Immature natural killer cell (primary cell): ENCODE data around the gene NR6A1. TPM values are rescaled to one million over a fixed set of nuclear protein-coding genes. Genes with fewer than 3 reads are reported as not detected.
"Not testable (repeated sequence)": the region's sequence is repeated elsewhere in the genome, so short reads cannot be mapped to it uniquely, and the experiment has no call there.

Experiments
- DNase-seq, 3 donors: peaks; one replicate each; pipeline ENCODE4 v3.0.0; 2022; ENCODE audit warnings: mixed read lengths in 1 of 3
- H3K27ac Mint-ChIP-seq, 6 donors: one replicate each; pipeline ENCODE4 v1.8.0; 2020; ENCODE audit warnings: mixed read lengths in 6 of 6, mild to moderate bottlenecking in 5 of 6, inconsistent platforms in 4 of 6, moderate library complexity in 3 of 6
- H3K27me3 Mint-ChIP-seq, 3 donors: one replicate each; pipeline ENCODE4 v1.8.0; 2020 to 2021; ENCODE audit warnings: low read depth in 3 of 3, mild to moderate bottlenecking in 3 of 3, mixed read lengths in 3 of 3, moderate library complexity in 3 of 3, inconsistent platforms in 1 of 3
- H3K36me3 Mint-ChIP-seq, 3 donors: one replicate each; pipeline ENCODE4 v1.8.0; 2020; ENCODE audit warnings: mixed read lengths in 3 of 3, inconsistent platforms in 2 of 3, mild to moderate bottlenecking in 2 of 3
- H3K4me1 Mint-ChIP-seq, 2 donors: one replicate each; pipeline ENCODE4 v1.8.0; 2020; ENCODE audit warnings: inconsistent platforms in 2 of 2, mild to moderate bottlenecking in 2 of 2, mixed read lengths in 2 of 2, moderate library complexity in 1 of 2
- H3K4me3 Mint-ChIP-seq, 5 donors: one replicate each; pipeline ENCODE4 v1.8.0; 2020; ENCODE audit warnings: mild to moderate bottlenecking in 5 of 5, mixed read lengths in 5 of 5, inconsistent platforms in 3 of 5, moderate library complexity in 3 of 5
- H3K9me3 Mint-ChIP-seq, 6 donors: one replicate each; pipeline ENCODE4 v1.8.0; 2020; ENCODE audit warnings: mild to moderate bottlenecking in 6 of 6, mixed read lengths in 6 of 6, inconsistent platforms in 4 of 6, moderate library complexity in 3 of 6
- polyA plus RNA-seq, 3 donors: library from polyadenylated mRNA; unstranded; fragments of 300-500 nt; fragmentation: Illumina TruSeq; gene quantifications; one replicate each; pipeline ENCODE4 v1.2.3, GENCODE V29; 2021

NR6A1 gene
- polyA plus RNA-seq, 3 donors from 2014 or later = not detected

DNA sequence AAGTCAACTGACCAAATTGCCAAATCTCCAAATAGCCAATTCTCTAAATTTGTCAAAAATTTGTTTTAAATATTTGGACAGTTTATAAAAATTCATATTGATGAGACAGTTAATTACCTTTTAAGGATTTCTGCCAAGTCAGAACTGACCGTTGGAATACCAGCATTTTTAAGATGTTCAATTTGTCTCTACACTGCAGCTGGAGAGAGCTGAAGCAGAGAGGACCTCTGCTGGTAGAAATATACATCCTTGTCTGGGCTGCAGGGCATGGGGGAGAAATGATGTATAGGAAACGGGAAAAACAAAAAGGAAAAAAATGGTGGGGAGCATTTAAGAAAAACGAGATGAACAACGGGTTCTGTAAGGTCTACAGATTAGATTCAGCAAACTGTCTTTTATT is 16.8 kb downstream of the NR6A1 start:
- Mint-ChIP-seq H3K9me3 (no peaks in the 10 kb centered on the region), H3K4me3 (no peak overlapping the region), H3K27ac (no peak overlapping the region), H3K27me3 (peaks cover 0 to 22% (median 14%) of the 10 kb centered on the region in 3 donors), H3K4me1 (no peaks in the 10 kb centered on the region), H3K36me3 (no peaks in the 10 kb centered on the region)
- no peak for DNase-seq

DNA sequence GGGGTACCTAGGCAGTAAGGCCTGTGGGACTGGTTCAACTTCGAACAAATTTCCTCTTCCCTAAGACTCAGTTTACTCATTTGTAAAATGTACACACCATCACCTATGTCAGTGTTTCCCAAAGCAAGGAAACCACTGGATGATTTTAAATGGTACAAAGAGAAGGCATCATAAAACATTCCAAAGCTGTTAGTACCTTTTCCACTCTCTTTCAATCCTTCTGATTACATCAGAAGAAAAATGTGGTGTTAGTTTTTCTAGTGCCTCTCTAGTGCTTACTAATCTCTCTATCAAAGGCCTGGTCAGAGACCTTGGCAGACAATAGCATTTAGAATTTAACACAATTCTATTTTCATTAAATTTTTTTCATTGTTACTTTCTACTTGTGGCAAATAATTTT is 18.1 kb downstream of the NR6A1 start:
- no peak overlapping the region for H3K4me3 Mint-ChIP-seq
- H3K36me3 Mint-ChIP-seq = no peaks in the 10 kb centered on the region
- no peaks in the 10 kb centered on the region for H3K9me3 Mint-ChIP-seq
- DNase-seq = no peak
- peaks cover 0 to 22% (median 10%) of the 10 kb centered on the region in 3 donors for H3K27me3 Mint-ChIP-seq
- H3K4me1 Mint-ChIP-seq = no peaks in the 10 kb centered on the region
- no peak overlapping the region for H3K27ac Mint-ChIP-seq

DNA sequence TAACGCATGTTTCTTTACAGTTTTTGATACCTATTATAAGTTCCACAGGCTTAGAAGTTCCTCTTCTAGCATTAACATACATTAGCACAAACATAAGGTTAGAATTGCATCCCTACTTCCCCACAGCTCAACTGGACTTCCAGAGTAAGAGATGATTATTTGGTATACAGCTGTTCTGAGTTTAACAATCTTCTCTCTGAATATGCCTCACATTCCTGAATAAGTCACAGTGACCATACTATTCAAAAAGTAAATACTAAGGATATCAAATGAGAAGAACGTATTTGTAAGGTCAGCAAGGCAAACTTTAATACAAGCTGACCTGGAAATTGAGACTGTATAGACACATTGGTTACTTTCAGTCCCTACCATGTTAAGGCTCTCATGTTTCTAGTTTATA is 21.3 kb downstream of the NR6A1 start:
- H3K4me1 Mint-ChIP-seq = no peaks in the 10 kb centered on the region
- no peaks in the 10 kb centered on the region for H3K36me3 Mint-ChIP-seq
- no peak for DNase-seq
- H3K27ac Mint-ChIP-seq = no peak overlapping the region
- no peak overlapping the region for H3K4me3 Mint-ChIP-seq
- peaks cover 0 to 8% (median 5%) of the 10 kb centered on the region in 3 donors for H3K27me3 Mint-ChIP-seq
- no peaks in the 10 kb centered on the region for H3K9me3 Mint-ChIP-seq

DNA sequence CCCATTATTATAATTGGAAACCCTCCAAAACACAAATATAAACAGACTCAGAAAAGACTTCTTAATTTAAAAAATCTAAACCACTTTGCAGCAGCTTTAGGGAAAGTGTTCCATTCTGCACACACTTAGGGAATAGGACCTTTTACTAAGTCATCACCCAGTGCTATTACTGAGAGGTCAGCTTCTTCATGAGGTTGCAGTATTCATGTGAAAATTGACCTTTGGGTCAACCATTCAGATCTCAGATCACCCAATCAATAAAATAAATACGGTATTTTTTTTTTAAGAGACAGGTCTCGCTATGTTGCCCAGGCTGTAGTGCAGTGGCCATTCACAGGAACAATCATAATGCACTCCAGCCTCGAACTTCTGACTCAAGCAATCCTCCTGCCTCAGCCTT is 21.8 kb downstream of the NR6A1 start:
- no peaks in the 10 kb centered on the region for H3K4me1 Mint-ChIP-seq
- no peaks in the 10 kb centered on the region for H3K9me3 Mint-ChIP-seq
- no peak overlapping the region for H3K27ac Mint-ChIP-seq
- no peak for DNase-seq
- H3K27me3 Mint-ChIP-seq = peaks cover 0 to 7% (median 3%) of the 10 kb centered on the region in 3 donors
- no peak overlapping the region for H3K4me3 Mint-ChIP-seq
- no peaks in the 10 kb centered on the region for H3K36me3 Mint-ChIP-seq

DNA sequence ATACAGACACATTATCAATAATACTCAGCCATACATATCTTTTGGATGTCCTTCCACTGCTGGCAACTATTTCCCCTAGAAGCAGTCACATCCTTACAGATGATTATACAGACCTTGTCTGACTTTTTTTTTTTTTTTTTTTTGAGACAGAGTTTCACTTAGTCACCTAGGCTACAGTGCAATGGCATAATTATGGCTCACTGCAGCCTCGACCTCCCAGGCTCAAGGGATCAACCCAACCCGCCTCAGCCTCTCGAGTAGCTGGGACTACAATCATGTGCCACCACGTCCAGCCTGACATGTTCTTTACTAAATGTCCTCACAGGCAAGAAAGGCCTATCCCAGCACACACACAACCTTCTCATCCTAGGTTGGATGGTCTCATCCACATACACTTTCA is 24.0 kb downstream of the NR6A1 start:
- no peak overlapping the region for H3K4me3 Mint-ChIP-seq
- H3K27me3 Mint-ChIP-seq = peaks cover 0 to 4% (median 0%) of the 10 kb centered on the region in 3 donors
- H3K36me3 Mint-ChIP-seq = no peaks in the 10 kb centered on the region
- DNase-seq = no peak
- no peak overlapping the region for H3K27ac Mint-ChIP-seq
- H3K4me1 Mint-ChIP-seq = no peaks in the 10 kb centered on the region
- no peaks in the 10 kb centered on the region for H3K9me3 Mint-ChIP-seq

DNA sequence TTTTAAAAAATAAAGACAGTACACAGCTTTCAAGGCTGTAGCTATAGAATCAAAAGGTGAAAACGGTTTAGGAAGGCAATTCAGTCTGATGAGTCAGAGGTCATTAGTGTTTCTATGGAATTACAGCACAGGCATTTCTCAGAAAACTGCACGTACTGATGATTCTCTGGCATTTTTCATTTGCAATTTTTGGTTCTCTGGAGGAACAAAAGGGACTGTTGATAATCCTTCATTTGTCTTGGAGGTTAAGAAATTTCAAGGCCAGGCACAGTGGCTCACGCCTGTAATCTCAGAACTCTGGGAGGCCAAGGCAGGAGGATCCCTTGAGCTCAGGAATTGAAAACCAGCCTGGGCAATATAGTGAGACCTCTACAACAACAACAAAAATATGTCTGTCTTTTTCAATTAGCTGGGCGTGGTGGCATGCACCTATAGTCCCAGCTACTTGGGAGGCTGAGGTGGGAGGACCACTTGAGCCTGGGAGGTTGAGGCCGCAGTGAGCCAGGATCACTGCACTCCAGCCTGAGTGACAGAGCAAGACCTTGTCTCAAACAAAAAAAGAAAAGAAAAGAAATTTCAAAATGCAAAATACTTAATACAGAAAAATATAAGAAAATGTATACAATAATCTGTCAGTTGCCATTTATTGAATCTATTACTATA is 27.3 kb downstream of the NR6A1 start:
- Mint-ChIP-seq H3K36me3 (no peaks in the 10 kb centered on the region), H3K4me1 (no peaks in the 10 kb centered on the region), H3K27me3 (peaks cover 0 to 2% (median 2%) of the 10 kb centered on the region in 3 donors), H3K4me3 (no peak overlapping the region), H3K27ac (no peak overlapping the region), H3K9me3 (no peaks in the 10 kb centered on the region)
- DNase-seq = no peak

DNA sequence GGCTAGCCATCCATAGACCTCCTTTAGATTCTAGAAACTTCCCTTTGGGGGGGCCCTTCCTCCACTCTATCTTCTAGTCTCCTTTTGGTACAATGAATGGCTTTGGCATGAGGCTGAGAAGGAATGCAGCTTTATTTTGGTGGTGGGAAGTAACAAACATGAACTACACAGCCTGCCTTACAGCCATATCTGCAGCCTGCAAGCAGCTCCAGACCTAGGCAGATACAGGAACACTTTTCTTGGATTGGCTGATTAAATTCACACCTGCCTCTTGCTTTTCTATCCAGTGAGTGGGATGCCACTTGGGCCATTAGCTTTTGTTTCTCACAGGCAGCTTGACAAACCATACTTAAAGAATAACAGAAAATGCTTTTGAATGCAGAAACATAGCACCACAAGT is 28.2 kb downstream of the NR6A1 start:
- no peaks in the 10 kb centered on the region for H3K9me3 Mint-ChIP-seq
- no peaks in the 10 kb centered on the region for H3K4me1 Mint-ChIP-seq
- H3K27ac Mint-ChIP-seq = no peak overlapping the region

DNA sequence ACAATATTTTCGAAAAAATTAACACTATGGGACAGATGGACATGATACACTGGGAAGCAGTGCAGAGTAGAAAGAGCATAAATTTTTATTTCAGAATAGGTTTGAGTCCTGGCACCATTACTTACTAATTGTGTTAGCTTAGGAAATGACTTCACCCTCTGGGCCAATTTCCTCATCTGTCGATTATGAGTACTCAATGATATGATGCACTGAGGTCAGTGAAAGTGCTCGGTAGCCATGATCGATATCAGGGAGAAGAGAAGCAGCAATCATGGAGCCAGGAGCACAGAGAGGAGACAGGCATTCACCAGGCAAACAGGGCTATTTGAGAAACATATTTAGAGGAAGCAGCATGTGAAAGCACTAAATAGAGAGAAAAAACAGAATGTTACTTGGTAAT is 29.4 kb downstream of the NR6A1 start:
- Mint-ChIP-seq H3K9me3 (no peaks in the 10 kb centered on the region), H3K4me1 (no peaks in the 10 kb centered on the region), H3K4me3 (no peak overlapping the region)

More for the DNA sequence above, 28.2 kb downstream of the NR6A1 start:
- Mint-ChIP-seq H3K4me3 (no peak overlapping the region), H3K27me3 (peaks cover 0 to 2% (median 2%) of the 10 kb centered on the region in 3 donors), H3K36me3 (no peaks in the 10 kb centered on the region)
- no peak for DNase-seq

DNA sequence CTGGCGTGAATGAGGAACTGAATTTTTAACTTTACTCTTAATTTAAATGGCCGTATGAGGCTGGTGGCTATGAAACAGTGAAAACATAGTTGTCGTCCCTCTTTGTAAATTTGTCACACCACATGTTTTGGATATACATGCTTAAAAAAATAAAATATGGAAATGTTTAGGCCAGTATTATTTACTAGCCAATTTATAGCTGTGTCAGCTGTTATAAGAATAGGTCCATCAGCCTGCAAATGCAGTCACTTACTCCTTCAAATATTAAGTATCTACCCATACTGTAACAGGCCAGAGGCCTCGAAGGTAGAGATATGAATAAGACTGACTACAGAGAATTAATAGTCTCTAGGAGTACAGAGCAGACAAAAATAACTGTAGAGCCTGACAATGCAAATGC is 30.0 kb downstream of the NR6A1 start:
- DNase-seq = no peak

More for the DNA sequence above, 29.4 kb downstream of the NR6A1 start:
- peaks cover 0 to 6% (median 2%) of the 10 kb centered on the region in 3 donors for H3K27me3 Mint-ChIP-seq
- no peaks in the 10 kb centered on the region for H3K36me3 Mint-ChIP-seq
- DNase-seq = no peak
- no peak overlapping the region for H3K27ac Mint-ChIP-seq

DNA sequence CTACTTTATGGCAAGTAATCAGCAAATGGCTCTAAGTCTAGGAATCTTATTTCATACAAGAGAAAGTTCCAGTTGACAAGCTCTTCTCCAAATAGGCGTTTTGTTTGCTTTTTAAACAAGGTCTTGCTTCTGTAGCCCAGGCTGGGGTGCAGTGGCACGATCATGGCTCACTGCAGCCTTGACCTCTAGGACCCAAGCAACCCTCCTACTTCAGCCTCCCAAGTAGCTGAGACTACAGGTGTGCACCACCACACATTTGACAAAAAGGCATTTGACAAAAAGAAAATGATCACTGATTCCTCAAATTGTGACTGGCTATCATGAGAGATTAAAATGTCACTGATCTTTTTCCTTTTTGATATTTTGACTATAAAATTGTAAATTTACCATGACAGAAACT is 31.8 kb downstream of the NR6A1 start:
- H3K4me3 Mint-ChIP-seq = no peak overlapping the region
- peaks cover 0 to 6% (median 2%) of the 10 kb centered on the region in 3 donors for H3K27me3 Mint-ChIP-seq
- no peak overlapping the region for H3K27ac Mint-ChIP-seq
- no peak for DNase-seq
- H3K9me3 Mint-ChIP-seq = no peaks in the 10 kb centered on the region
- H3K36me3 Mint-ChIP-seq = no peaks in the 10 kb centered on the region
- no peaks in the 10 kb centered on the region for H3K4me1 Mint-ChIP-seq

More for the DNA sequence above, 30.0 kb downstream of the NR6A1 start:
- H3K4me3 Mint-ChIP-seq = no peak overlapping the region
- H3K4me1 Mint-ChIP-seq = no peaks in the 10 kb centered on the region
- H3K9me3 Mint-ChIP-seq = no peaks in the 10 kb centered on the region
- H3K36me3 Mint-ChIP-seq = no peaks in the 10 kb centered on the region
- H3K27ac Mint-ChIP-seq = no peak overlapping the region
- peaks cover 0 to 6% (median 2%) of the 10 kb centered on the region in 3 donors for H3K27me3 Mint-ChIP-seq

DNA sequence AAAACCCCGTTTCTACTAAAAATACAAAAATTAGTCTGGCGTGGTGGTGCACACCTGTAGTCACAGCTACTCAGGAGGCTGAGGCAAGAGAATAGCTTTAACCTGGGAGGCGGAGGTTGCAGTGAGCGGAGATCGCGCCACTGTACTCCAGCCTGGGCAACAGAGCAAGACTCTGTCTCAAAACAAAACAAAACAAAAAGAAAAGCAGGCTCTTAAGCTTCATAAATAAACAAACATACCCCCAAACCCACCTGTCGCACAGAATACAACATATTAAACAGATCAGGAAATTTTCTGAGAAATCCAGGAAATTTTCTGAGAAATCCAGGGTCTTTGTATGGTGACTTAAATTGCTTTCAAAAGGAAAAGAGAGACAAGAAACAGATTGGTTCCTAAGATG is 33.0 kb downstream of the NR6A1 start:
- not testable (repeated sequence) for H3K27me3 Mint-ChIP-seq, DNase-seq, H3K27ac Mint-ChIP-seq

DNA sequence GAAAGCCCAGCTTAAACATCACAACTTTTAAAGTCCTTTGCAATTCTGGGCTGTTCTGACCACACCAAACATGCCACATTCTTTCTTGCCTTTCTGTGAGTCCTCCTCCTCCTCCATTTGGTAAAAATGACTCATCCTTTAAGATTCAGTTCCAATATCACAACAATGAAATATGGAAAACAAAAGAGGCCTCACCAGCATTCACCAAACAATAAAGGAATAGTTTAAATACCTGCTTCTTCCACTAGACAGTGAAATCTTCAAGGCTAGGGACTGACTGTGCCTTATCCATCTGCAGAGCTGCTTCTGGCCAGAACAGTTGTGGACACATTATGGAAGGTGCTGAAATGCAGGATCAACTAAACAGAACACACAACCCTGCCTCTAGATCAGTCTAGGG is 36.0 kb downstream of the NR6A1 start:
- Mint-ChIP-seq H3K27ac (no peak overlapping the region), H3K4me1 (no peaks in the 10 kb centered on the region), H3K36me3 (peaks cover 0 to 3% (median 0%) of the 10 kb centered on the region in 3 donors), H3K9me3 (no peaks in the 10 kb centered on the region), H3K4me3 (no peak overlapping the region), H3K27me3 (peaks cover 0 to 6% (median 1%) of the 10 kb centered on the region in 3 donors)
- DNase-seq = no peak

More for the DNA sequence above, 33.0 kb downstream of the NR6A1 start:
- H3K36me3 Mint-ChIP-seq, H3K4me3 Mint-ChIP-seq, H3K4me1 Mint-ChIP-seq, H3K9me3 Mint-ChIP-seq: not testable (repeated sequence)

DNA sequence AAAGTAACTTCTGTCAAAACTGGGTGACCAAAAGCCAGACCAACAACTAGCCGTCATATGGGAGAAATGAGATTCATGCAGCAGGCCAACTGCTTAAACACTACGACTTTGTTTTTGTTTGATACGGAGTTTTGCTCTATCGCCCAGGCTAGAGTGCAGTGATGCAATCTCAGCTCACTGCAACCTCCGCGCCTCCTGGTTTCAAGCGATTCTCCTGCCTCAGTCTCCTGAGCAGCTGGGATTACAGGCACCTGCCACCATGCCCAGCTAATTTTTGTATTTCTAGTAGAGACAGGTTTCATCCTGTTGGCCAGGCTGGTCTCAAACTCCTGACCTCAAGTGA is 36.4 kb downstream of the NR6A1 start:
- H3K4me3 Mint-ChIP-seq, H3K27me3 Mint-ChIP-seq, DNase-seq, H3K36me3 Mint-ChIP-seq, H3K27ac Mint-ChIP-seq, H3K4me1 Mint-ChIP-seq, H3K9me3 Mint-ChIP-seq: not testable (repeated sequence)

DNA sequence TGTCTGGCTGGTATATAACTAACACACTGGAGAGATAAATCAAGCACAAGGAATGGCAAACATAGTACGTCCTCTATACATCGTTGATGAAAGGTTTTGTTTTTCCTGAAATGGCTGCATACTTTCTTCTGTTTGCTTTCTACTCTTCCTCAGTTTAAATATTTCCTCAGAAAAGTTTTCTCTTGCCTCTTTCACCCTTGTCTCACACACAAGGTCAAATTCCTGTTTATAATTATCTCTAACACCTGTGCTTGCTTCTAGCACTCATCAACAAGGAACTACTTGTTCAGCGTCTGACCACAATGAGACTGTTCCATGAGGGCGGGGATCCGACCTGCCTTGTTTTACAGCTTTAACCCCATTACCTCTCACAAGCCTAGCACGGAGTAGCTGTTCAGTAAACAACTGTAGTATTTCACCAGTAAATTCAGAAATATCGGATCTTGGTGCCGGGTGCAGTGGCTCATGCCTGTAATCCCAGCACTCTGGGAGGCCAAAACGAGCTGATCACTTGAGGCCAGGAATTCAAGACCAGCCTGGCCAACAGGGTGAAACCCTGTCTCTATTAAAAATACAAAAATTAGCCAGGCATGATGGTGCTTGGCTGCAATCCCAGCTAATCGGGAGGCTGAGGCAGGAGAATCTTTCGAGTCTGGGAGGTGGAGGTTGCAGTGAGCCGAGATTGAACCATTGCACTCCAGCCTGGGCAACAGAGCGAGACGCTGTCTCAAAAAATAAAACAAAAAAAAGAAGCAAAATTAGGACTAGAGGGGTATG is 37.0 kb downstream of the NR6A1 start:
- no peaks in the 10 kb centered on the region for H3K4me1 Mint-ChIP-seq
- DNase-seq = no peak
- no peak overlapping the region for H3K27ac Mint-ChIP-seq
- H3K9me3 Mint-ChIP-seq = no peaks in the 10 kb centered on the region
- no peak overlapping the region for H3K4me3 Mint-ChIP-seq
- peaks cover 0 to 4% (median 1%) of the 10 kb centered on the region in 3 donors for H3K27me3 Mint-ChIP-seq
- H3K36me3 Mint-ChIP-seq = peaks cover 0 to 3% (median 0%) of the 10 kb centered on the region in 3 donors
